Osteoblast (primary cell): Measurements from ENCODE around the gene RFESD. TPM values are rescaled to one million over a fixed set of nuclear protein-coding genes. Genes with fewer than 3 reads are reported as not detected.

Experiments
- DNase-seq: peaks from one replicate; pipeline ENCODE4 v3.0.0; 2011; ENCODE audit warnings: low spot score, mixed read lengths; ENCODE audit not compliant: insufficient read length; ENCODE audit errors: missing footprints
- H2AFZ ChIP-seq: 2 replicates; pipeline ENCODE4 v1.6.0; 2011; ENCODE audit warnings: mild to moderate bottlenecking, low read length
- H3K27ac ChIP-seq: 2 replicates; pipeline ENCODE4 v1.5.1; 2011; ENCODE audit warnings: mild to moderate bottlenecking, low read depth, low read length, moderate library complexity
- H3K27me3 ChIP-seq: 2 replicates; pipeline ENCODE4 v1.6.0; 2012; ENCODE audit warnings: mild to moderate bottlenecking, control low read depth, inconsistent platforms, low read length, moderate library complexity; ENCODE audit not compliant: insufficient read depth
- H3K36me3 ChIP-seq: 2 replicates; pipeline ENCODE4 v1.5.1; 2011; ENCODE audit warnings: mild to moderate bottlenecking, low read length, control low read depth, moderate library complexity; ENCODE audit not compliant: insufficient read depth
- H3K4me1 ChIP-seq: 2 replicates; pipeline ENCODE4 v1.5.1; 2011; ENCODE audit warnings: mild to moderate bottlenecking, low read length, control low read depth, moderate library complexity; ENCODE audit not compliant: insufficient read depth
- H3K4me2 ChIP-seq: 2 replicates; pipeline ENCODE4 v1.6.0; 2011; ENCODE audit warnings: mild to moderate bottlenecking, low read length; ENCODE audit not compliant: insufficient read depth
- H3K4me3 ChIP-seq: fragments of 200-600 bp; sonication (generic); 3 replicates; pipeline ENCODE4 v1.5.1; 2012; ENCODE audit warnings: mild to moderate bottlenecking, low read length, inconsistent platforms; ENCODE audit not compliant: insufficient read depth
- H3K79me2 ChIP-seq: 2 replicates; pipeline ENCODE4 v1.6.0; 2012; ENCODE audit warnings: mild to moderate bottlenecking, low read length, control low read depth, inconsistent platforms; ENCODE audit not compliant: insufficient read depth
- H3K9me3 ChIP-seq: 2 replicates; pipeline ENCODE4 v1.5.1; 2011; ENCODE audit warnings: low read depth, low read length, control low read depth
- H4K20me1 ChIP-seq: 2 replicates; pipeline ENCODE4 v1.6.0; 2012; ENCODE audit warnings: mild to moderate bottlenecking, low read length, control low read depth; ENCODE audit not compliant: insufficient read depth
- CTCF ChIP-seq: IDR thresholded peaks from 2 replicates; pipeline ENCODE4 v1.5.1; 2011; ENCODE audit warnings: mild to moderate bottlenecking, low read depth, low read length, moderate library complexity; ENCODE audit errors: extremely low read depth
- total RNA-seq: library from RNA; depleted of rRNA; stranded (reverse); fragments of >200 nt; gene quantifications from 2 replicates; pipeline ENCODE4 v1.2.3, GENCODE V29; 2012

Gene RFESD
- total RNA-seq, 1 donor = 4.3 TPM

DNA sequence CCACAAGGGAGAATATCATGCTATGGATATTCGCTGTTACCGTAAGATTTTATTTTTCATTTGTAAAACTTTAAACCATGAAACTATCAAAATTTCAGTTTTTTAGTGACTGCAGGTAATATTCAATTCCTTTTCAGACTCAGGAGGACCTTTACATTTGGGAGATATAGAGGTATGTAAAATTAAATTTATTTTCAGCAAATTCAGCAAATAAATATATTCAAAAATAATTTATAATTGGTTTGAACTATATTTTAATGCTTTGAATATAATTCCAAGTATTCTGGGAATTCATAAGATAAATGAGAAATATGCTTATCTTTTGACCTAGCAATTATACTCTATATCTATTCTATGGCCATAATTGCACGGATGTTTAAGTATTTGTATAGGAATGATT is 7.6 kb downstream of the RFESD start:
- Histone ChIP-seq H3K27ac (no peak overlapping the region), H3K4me2 (no peak overlapping the region), H3K36me3 (no peaks in the 10 kb centered on the region), H3K27me3 (no peaks in the 10 kb centered on the region), H2AFZ (no peak overlapping the region), H3K4me3 (no peak overlapping the region), H4K20me1 (no peaks in the 10 kb centered on the region), H3K4me1 (no peaks in the 10 kb centered on the region), H3K9me3 (no peaks in the 10 kb centered on the region), H3K79me2 (no peaks in the 10 kb centered on the region)
- DNase-seq = no peak
- TF ChIP-seq CTCF = no peak

GRCh38 chr5:95655575-95655974 is 9.0 kb downstream of the RFESD start:
- Histone ChIP-seq H3K9me3 (no peaks in the 10 kb centered on the region), H3K4me2 (no peak overlapping the region), H3K36me3 (no peaks in the 10 kb centered on the region), H3K79me2 (no peaks in the 10 kb centered on the region), H3K4me3 (no peak overlapping the region), H3K27ac (no peak overlapping the region), H4K20me1 (no peaks in the 10 kb centered on the region), H2AFZ (no peak overlapping the region), H3K27me3 (no peaks in the 10 kb centered on the region), H3K4me1 (no peaks in the 10 kb centered on the region)
- no peak for TF ChIP-seq CTCF
- DNase-seq = no peak

- peaks cover 6% of the 10 kb centered on the region for H3K4me1 ChIP-seq
- no peak overlapping the region for H3K27ac ChIP-seq
- H3K36me3 ChIP-seq = no peaks in the 10 kb centered on the region
- no peaks in the 10 kb centered on the region for H4K20me1 ChIP-seq
- no peak for DNase-seq
- no peak for TF ChIP-seq CTCF
- H3K9me3 ChIP-seq = no peaks in the 10 kb centered on the region
- no peak overlapping the region for H2AFZ ChIP-seq
- H3K4me2 ChIP-seq = no peak overlapping the region
- H3K27me3 ChIP-seq = no peaks in the 10 kb centered on the region
- no peak overlapping the region for H3K4me3 ChIP-seq
- H3K79me2 ChIP-seq = no peaks in the 10 kb centered on the region
Observed at GRCh38 chr5:95660060-95660459, 13.5 kb downstream of the RFESD start.

DNA sequence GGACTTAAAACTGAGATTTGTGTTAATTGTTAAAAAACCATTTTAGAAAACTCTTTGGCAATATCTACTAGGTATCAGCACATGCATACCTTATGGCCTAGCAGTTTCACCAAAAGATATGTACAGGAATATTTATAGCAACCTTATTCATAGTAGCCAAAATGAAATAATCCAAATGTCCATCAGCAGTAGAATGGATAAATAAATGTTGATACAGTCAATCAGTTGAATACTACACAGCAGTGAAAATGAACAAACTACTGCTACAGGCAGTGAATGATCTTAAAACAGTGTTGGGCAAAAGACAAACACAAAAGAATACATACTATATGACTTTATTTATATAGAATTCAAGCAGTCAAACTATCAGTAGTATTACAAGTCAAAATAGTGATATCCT is 16.4 kb downstream of the RFESD start:
- Histone ChIP-seq H4K20me1 (no peaks in the 10 kb centered on the region), H3K27me3 (no peaks in the 10 kb centered on the region), H3K9me3 (no peaks in the 10 kb centered on the region), H2AFZ (no peak overlapping the region), H3K27ac (no peak overlapping the region), H3K4me2 (no peak overlapping the region), H3K79me2 (no peaks in the 10 kb centered on the region), H3K36me3 (no peaks in the 10 kb centered on the region), H3K4me3 (no peak overlapping the region), H3K4me1 (peaks cover 6% of the 10 kb centered on the region)
- no peak for TF ChIP-seq CTCF
- DNase-seq = no peak
